GM21515 (cell line): ENCODE results near the gene PITRM1.
"Not testable (repeated sequence)": the region's sequence is repeated elsewhere in the genome, so short reads cannot be mapped to it uniquely, and the experiment has no call there.

Source experiments
- ATAC-seq: cut with Tn5 transposase; IDR thresholded peaks from one replicate; pipeline ENCODE4 v1.9.1; 2021; ENCODE audit not compliant: unreplicated experiment

PITRM1 gene, protein sequence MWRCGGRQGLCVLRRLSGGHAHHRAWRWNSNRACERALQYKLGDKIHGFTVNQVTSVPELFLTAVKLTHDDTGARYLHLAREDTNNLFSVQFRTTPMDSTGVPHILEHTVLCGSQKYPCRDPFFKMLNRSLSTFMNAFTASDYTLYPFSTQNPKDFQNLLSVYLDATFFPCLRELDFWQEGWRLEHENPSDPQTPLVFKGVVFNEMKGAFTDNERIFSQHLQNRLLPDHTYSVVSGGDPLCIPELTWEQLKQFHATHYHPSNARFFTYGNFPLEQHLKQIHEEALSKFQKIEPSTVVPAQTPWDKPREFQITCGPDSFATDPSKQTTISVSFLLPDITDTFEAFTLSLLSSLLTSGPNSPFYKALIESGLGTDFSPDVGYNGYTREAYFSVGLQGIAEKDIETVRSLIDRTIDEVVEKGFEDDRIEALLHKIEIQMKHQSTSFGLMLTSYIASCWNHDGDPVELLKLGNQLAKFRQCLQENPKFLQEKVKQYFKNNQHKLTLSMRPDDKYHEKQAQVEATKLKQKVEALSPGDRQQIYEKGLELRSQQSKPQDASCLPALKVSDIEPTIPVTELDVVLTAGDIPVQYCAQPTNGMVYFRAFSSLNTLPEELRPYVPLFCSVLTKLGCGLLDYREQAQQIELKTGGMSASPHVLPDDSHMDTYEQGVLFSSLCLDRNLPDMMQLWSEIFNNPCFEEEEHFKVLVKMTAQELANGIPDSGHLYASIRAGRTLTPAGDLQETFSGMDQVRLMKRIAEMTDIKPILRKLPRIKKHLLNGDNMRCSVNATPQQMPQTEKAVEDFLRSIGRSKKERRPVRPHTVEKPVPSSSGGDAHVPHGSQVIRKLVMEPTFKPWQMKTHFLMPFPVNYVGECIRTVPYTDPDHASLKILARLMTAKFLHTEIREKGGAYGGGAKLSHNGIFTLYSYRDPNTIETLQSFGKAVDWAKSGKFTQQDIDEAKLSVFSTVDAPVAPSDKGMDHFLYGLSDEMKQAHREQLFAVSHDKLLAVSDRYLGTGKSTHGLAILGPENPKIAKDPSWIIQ

DNA sequence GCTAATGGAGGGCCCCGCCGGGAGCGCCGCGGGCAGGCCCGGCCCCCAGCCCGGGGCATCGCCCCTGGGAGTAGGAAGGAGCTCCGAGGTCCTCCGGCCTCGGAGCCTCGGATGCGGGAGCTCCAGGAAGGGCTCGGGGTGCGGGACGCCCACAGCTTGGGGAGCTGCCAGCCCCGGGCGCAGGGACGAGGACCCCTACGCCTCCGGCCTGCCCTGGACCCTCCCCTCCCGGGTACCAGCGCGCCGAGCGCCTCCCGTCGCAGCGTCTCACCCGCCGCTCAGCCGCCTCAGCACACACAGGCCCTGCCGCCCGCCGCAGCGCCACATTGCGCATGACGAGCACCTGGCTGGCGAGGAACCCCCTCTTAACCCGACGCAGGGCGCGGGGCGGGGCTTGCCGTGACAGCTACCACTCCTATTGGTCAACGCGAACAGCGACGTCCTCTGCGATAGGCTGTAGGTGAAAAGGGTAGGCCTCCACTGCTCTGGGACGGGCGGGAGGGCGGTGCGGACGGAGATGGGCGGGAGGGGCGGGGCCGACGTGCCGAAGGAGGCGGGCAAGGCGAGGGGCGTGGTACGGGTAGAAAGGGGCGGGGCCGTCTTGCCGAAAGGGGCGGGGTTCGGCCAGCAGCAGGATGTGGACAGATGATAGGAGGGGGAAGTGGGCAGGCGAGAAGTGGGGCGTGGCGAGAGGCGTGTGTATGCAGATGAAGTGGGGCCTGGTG, at the start of gene PITRM1:
Gene PITRM1 (minus strand): TSS at position 337 of the 725 bp plus-strand sequence. CDS start 10 bp downstream, at position 327.
- ATAC-seq, result peak; percentile 95

DNA sequence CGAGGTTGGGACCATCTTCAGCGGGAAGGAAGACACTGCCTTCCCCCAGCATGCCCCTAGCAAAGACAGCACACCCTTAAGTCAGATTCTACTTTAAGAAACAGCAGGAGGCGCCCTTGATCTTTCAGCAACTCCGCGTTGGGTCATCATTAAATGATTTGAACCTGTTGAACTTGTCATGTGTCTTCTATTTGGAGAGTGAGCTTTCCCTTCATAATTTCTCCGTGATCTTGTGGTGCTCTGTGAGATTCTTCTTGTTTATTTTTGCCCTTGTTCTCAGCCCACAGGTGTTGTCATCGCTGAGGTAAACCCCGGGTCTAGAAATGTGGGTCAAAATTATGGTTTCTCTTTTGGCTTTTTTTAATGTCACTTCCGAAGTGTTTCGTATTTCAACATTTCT, 49.5 kb upstream of the PITRM1 start:
- ATAC-seq, result no peak

DNA sequence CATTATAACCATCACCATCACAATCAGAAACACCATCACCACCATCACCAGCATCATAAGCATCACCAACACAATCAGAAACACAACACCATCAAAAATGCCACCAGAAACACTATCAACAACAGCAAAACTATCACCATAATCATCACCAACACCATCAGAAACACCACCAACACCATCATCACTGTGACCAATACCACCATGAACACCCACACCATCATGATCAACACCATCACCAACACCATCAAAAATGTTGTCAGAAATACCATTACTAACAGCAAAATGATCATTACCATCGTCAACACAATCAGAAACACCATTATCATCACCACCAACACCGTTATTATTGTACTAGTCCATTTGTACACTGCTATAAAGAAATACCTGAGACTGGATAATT, 49.0 kb upstream of the PITRM1 start:
- not testable (repeated sequence) for ATAC-seq

DNA sequence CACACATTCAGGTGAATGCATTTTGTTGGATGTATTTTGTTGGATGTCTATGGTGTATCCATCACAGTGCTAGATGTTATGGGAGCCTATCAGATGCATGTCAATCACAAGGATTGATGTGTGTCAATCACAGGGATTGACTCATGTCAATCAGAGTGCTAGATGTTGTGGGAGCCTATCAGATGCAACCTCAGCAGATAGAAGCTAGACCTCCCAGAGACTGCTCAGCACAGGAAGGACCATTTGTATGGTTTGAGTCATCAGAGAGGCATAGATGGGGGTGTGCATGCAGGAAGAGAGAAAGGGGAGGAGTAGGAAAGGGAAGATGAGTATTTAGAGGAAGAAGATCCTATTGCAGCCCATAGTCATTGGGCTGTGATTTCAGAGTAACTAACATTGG, 48.3 kb upstream of the PITRM1 start:
- no peak for ATAC-seq

DNA sequence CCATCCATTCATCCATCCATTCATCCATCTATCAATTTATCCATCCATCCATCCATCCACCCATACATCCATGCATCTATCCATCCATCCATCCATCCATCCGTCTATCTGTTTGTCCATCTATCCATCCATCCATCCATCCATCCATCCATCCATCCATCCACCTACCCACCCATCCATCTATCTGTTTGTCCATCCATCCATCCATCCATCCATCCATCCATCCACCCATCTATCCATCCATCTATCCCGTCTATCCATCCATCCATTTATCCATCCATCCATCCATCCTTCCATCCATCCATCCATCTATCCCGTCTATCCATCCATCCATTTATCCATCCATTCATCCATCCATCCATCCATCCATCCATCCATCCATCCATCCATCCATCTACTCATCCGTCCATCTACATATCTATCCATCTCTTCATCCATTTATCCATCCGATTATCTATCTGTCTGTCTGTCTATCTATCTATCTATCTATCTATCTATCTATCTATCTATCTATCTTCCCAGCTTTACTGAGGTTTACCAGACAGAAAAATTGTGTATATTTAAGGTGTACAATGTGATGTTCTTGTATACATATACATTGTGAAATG, 46.5 kb upstream of the PITRM1 start:
- ATAC-seq, result not testable (repeated sequence)

DNA sequence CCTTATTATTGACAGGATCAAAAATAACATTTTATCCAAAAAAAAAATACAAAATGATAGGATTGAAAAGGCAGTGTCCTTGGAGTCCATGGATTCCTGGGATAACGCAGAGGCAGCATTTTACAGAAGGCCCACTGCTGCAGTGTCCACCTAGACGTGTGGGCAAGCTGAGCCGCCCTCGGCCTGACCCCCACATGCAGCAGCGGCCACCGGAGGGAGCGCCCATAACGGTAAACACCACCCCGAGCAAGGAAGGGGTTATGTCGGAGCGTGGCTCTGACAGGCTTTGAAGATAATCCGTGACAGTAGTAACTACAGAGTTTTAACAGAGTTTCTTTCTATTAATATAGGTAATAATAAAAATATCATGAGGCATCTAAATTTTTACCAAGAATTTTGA, 45.3 kb upstream of the PITRM1 start:
- ATAC-seq, result no peak

DNA sequence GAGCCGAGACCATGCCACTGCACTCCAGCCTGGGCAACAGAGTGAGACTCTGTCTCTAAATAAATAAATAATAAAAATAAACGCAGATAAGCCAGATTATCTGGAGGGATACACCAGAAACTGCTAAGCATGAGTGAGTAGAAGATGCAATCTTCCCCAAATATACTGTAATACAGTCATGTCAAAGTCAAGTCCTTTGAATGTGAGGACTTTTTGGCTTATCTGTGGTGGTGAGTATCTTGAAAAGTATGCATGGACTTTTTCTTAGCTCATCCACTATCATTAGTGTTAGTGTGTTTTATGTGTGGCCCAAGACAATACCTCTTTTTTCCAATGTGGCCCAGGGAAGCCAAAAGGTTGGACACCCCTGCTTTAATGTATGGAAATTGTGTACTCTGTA, 44.7 kb upstream of the PITRM1 start:
- no peak for ATAC-seq

DNA sequence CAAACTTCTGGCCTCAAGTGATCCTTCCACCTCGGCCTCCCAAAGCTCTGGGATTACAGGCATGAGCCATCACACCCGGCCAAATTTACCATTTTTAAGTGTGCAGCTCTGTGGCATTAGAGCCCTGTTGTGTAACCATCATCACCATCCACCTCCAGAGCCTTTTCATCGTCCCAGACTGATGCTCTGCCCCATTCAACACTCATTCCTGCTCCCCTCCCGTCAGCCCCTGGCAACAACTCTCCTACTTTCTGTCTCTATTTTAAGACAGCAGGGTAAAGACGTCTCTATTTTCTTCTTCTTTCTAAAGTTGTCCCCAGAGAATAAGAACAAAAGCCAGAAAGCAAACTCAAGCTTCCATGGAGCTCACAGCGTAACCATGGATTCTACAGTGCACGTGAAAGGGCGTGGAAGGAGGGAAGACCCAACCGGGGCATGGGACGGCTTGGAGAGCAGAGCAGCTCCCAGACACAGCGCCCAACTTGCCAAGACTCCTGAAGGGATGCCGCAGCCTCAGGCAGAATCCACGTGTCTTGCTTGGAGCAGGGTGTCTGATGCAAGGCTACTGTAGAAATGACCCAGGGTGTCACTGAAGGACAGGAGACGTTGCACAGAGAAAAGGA, 42.7 kb upstream of the PITRM1 start:
- no peak for ATAC-seq

DNA sequence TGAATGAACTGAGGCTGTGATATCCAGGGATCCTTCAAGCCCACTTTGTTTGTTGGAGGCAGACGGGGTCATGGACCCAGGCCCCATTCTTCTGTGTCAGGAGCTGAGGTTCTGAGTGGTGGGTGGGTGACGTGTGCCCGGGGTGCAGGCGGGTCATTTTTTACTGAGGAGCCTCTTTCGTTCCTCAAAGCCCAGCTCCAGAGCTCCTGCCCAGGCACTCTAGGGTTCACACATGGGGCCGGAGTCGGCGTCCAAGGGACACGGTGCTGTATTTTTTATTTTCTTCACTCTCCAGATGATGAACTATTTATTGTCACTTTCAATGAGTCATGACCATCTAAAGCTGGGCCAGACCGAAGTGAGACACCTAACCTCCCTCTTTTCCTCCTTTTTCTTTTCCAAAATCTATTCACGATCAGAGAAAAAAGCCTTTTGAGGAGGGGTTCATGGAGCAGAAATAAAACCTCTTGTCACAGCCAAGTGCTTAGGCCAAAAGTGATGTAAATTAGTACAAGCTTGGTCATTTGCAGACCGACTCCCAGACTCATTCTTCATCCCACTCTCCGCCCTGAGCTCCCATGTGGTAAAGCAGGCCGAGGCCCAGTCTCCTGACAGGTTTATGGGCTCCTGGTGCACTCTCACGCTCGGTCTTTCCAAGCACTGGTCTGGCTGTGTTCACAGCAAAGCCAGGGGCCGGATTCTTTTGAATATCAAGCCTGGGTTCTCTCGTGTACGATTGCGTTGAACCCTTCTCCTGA, 41.4 kb upstream of the PITRM1 start:
- no peak for ATAC-seq

DNA sequence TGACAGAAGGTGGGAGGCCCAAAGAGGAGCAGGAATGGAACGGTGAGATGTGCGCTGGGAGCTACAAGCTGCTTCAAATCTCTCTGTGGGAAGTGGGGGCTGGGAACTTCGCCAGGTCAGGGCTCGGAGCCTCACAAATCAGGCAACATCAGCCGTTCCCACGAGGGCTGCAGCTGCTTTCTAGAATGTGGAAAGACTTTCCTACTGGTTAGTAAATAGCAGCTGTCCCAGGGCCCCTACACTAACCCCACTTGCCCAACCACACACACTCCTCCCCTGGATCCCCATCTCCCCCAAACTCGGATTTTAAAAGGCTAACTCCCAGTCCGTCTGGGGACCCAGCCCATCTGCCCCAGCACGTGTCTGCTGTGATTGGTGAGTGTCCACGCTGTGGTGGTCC, 40.6 kb upstream of the PITRM1 start:
- ATAC-seq, result no peak

DNA sequence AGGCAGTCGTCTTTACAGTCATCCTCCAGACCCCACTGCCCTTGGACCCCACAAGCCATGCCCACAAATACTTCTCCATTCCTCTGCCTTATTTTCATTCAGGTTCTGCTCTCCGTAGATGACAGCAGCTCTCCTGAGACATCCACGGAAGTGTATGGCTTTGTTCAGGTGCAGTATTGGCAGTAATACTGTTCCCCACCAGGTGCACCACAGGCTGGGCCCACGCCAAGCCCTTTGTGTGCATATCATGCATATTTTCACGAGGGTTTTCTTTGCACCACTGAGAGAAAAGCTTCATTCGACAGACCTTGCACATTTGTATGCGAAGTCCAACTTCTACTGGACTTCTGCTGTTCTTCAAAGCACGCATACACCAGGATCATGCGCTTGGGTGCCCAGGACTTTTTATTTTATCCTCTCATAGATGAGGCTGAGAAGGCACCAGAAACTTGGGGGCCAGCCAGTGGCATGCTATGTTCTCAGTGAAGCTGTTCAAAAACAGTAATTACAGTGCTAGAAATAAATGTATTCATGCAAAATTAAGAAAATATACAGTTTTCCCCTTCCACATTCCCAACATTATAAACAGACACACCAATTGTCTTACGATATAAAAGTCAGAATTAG, 37.8 kb upstream of the PITRM1 start:
- ATAC-seq, result no peak

DNA sequence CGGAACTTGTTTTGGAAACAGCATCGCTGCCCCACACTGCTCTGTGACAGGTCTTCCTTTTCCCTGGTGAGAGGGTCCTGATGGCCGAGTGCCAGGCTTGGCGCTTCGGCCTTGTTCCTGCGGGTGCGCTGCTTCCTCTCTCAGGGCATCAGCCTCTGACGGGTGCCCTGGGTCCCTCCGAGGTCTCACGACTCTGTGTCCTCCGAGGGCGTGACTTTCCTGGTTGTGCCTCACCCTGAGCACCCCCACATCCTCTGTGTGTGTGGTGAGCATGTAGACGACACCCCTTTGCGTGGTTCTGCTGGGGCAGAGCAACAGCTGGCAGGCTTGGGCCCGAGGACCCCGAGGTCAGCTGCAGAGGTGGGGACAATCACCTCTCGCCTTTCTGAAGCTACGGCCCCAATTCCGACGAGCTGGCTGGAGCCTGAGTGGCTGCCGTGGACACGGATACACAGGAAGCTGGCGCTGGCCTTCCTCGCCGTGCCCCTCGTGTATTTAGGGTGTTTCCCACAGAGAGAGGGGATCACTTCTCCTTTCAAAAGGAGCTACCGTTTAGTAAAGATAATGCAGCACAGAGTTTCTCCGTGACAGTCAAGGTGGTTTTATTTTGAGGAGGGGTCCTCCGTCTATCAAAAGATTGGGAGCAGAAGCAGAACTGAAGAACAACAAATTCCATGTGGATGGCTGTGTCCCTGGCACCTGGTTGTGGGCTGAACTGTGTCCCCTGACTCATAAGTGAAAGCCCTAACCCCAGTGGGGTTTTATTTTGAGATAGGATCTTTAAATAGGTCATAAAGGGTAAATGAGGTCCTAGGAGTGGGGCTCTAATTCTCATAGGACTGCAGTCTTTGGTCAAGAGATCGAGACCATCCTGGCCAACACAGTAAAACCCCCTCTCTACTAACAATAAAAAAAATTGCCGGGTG, 36.2 kb upstream of the PITRM1 start:
- ATAC-seq, result no peak

DNA sequence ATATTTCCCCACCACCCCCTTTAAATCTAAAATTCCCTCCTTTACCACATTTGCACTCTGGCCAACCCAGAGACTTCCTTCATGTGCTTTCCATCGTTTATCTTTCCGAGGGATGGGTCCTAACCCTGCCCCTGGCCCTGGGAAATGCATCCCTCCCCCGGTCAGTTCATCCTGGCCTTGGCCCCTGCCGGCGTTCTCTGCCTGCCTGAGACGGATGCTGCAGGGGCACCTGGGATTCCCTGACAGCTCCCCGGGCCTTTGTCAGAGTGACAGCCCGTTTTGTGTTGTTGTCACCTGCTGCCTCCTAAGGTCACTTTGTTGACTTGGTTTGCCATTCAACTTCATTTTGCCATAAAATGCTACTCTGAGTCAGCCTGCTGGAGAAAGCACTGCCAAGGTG, 34.8 kb upstream of the PITRM1 start:
- ATAC-seq, result no peak

DNA sequence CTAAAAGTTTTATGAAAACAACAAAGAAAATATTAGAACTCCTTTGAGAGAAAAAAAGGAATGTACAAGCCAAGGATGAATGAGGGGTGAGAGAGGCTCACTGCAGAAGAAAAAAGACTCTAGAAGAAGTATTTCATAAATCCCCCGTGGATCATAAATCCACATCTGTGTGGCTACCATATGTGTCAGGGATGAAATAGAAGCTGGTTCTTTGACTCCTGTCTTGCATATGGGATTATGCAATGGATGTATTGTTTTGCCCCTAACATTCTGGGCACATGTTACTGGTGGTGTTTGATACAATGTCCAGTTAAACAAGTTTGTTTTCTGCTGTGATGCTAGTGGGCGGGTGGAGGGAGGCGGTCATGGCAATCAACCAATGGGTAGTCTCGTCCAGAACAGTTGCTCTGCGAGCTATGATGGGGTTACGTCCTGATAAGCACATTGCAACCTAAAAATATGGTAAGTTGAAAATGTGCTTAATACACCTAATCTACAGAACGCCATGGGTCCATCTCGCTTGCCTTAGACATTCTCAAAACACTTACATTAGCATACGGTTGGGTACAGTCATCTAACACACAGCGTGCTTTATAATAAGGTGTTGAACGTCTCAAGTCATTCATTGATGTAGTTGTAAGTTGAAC, 34.1 kb upstream of the PITRM1 start:
- no peak for ATAC-seq

DNA sequence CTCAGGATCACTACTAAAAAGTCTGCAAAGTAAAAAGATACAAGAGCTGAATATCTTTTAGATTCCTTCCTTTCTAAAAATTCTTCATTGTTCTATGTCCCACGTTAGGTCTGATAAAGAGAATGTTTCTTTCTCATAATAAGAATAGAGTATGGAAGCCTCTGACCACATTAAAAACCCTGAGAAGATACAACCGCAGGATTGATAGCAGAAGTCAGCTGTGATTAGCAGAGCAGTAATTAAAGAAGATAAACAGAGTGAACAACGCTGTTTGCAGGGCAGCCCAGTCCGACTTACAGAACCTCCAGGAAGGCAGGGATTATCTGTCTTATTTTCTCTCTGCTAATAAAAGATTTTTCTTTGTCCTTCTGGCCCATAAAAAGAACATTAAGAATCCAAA, 31.4 kb upstream of the PITRM1 start:
- ATAC-seq, result no peak

DNA sequence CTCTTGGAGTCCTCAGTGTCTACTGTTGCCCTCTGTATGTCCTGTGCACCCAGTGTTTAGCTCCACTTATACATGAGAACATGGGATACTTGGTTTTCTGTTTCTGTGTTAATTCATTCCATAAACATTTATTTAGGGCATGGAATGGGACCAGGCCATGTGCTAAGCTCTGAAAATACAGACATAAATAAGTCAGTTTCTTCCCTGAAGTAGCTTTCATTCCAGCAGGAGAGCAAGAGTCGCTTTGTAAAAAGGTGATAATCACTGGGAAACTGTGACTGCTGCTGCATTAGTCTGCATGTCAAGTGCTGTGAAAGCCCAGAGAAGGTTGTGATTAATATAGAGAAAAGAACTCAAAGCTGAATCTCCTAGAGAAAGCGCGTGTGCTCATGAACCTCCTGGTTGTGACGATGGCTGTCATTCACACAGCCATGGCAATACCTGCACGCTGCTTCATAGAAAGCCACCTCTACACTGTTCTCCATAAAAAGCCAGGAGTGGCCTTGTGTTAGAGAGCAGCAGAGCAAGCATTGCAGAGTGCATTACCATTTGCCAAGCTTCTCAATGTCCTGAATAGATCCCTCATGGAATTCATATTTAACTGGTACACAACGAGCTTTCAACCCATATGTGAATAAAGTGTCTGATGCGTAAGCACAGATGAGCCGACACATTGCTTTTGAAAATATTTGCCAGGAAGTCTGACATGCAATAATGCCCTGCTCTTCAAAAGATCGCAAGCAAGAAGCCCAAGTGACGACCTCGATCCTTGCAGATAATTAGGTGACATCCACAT, 30.6 kb upstream of the PITRM1 start:
- ATAC-seq, result no peak

DNA sequence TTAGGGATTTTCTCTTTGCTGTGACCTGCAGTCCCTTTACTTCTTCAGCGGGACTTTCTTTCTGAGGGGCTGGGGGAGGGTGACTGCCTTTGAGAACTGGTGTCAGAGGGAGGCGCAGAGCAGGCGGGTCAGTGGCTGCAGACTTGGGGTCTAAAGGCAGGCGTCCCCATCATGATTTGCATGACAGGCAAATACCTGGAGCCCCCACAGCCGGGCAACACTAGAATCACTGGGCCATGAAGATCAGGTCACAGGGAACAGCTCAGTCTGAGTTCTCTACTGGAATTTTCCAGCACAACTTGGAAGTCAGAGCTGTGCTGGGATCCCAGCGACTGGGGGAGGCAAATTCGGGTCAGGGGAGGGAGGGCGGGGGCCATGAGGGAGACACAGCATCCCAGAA, 29.2 kb upstream of the PITRM1 start:
- no peak for ATAC-seq
